ENCODE results near the gene HDAC5.

Gene HDAC5

DNA sequence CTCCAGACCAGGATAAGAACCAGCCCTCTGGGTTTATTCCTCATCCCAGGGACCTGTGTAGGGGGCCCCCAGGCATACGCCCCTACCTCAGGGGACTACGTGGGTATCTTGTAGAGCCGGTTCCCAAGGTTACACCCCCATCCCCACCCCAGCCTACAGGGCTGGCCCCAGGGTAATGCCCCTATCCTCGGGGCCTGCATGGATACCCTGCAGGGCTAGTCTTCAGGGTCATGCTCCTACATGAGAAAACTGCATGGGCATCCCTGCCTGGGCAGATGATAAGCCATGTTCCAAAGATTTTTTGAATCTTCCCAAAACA, 14.2 kb downstream of the HDAC5 start:
- DNase-seq (ENCODE audit: low read depth in 1 of 2, low spot score in 1 of 2) = no peak
- no peak overlapping the region for H3K27ac ChIP-seq (replicated peaks)
- H3K27me3 ChIP-seq (ENCODE audit: insufficient read depth, poor library complexity, severe bottlenecking) = no peaks in the 10 kb centered on the region
- TF ChIP-seq POLR2AphosphoS5 (IDR thresholded peaks at IDR 0.05; ENCODE audit: low read depth) = no peak
- no peak for TF ChIP-seq SPI1 (IDR thresholded peaks at IDR 0.05; ENCODE audit: borderline replicate concordance, low read depth)
- H3K4me3 ChIP-seq (replicated peaks; ENCODE audit: insufficient read depth, low read length) = no peak overlapping the region

DNA sequence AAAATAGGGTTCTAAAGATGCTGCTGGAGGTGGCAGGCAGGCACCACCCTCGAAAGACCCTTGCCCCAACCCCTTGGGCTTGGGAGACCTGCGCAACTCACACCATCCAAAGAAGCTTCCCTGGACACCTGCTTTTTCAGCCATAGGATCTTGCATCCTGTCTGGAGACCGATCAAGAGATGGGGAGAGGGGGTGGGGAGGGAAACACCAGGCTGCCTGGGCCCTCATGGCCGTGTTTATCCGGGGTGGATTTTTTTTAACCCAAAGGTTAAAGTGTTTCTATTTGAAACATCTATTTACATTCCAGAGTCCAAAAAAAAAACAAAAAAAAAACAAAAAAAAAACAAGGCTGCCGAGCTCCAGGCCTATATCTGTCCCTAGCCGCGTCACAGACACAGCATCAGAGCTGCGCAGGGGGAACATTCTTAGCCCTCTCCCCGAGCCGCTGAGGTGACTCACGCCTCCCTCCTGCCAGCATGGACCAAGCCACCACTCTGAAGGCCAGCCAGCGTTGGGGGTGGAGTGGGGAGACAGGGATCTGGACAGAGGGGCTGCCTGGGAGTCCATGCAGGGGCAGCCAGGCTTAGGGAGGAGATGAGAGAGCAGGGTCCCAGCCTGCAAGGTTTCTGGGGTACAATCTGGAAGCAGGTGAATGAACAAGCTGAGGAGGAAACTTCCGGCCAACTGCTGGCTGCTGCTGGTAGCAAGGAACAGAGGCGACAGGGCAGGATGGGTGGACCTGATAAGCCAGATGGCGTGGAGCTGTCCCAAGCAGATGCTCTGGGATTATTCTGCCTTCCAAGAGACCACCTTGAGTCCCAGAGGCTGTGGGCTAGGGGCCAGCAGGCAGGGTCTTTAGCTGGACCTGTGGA, 14.8 kb downstream of the HDAC5 start:
- DNase-seq (ENCODE audit: low read depth in 1 of 2, low spot score in 1 of 2) = no peak
- TF ChIP-seq SPI1 (IDR thresholded peaks at IDR 0.05; ENCODE audit: borderline replicate concordance, low read depth) (no peak), POLR2AphosphoS5 (IDR thresholded peaks at IDR 0.05; ENCODE audit: low read depth) (no peak), GABPA (IDR thresholded peaks at IDR 0.05; ENCODE audit: low read depth) (no peak)
- TF ChIP-seq, protein P1, sequence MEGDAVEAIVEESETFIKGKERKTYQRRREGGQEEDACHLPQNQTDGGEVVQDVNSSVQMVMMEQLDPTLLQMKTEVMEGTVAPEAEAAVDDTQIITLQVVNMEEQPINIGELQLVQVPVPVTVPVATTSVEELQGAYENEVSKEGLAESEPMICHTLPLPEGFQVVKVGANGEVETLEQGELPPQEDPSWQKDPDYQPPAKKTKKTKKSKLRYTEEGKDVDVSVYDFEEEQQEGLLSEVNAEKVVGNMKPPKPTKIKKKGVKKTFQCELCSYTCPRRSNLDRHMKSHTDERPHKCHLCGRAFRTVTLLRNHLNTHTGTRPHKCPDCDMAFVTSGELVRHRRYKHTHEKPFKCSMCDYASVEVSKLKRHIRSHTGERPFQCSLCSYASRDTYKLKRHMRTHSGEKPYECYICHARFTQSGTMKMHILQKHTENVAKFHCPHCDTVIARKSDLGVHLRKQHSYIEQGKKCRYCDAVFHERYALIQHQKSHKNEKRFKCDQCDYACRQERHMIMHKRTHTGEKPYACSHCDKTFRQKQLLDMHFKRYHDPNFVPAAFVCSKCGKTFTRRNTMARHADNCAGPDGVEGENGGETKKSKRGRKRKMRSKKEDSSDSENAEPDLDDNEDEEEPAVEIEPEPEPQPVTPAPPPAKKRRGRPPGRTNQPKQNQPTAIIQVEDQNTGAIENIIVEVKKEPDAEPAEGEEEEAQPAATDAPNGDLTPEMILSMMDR (IDR thresholded peaks at IDR 0.05; ENCODE audit: insufficient read depth, low read length) = no peak
- TF ChIP-seq, protein P2, sequence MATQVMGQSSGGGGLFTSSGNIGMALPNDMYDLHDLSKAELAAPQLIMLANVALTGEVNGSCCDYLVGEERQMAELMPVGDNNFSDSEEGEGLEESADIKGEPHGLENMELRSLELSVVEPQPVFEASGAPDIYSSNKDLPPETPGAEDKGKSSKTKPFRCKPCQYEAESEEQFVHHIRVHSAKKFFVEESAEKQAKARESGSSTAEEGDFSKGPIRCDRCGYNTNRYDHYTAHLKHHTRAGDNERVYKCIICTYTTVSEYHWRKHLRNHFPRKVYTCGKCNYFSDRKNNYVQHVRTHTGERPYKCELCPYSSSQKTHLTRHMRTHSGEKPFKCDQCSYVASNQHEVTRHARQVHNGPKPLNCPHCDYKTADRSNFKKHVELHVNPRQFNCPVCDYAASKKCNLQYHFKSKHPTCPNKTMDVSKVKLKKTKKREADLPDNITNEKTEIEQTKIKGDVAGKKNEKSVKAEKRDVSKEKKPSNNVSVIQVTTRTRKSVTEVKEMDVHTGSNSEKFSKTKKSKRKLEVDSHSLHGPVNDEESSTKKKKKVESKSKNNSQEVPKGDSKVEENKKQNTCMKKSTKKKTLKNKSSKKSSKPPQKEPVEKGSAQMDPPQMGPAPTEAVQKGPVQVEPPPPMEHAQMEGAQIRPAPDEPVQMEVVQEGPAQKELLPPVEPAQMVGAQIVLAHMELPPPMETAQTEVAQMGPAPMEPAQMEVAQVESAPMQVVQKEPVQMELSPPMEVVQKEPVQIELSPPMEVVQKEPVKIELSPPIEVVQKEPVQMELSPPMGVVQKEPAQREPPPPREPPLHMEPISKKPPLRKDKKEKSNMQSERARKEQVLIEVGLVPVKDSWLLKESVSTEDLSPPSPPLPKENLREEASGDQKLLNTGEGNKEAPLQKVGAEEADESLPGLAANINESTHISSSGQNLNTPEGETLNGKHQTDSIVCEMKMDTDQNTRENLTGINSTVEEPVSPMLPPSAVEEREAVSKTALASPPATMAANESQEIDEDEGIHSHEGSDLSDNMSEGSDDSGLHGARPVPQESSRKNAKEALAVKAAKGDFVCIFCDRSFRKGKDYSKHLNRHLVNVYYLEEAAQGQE (IDR thresholded peaks at IDR 0.05; ENCODE audit: insufficient replicate concordance, low read depth) = no peak

DNA sequence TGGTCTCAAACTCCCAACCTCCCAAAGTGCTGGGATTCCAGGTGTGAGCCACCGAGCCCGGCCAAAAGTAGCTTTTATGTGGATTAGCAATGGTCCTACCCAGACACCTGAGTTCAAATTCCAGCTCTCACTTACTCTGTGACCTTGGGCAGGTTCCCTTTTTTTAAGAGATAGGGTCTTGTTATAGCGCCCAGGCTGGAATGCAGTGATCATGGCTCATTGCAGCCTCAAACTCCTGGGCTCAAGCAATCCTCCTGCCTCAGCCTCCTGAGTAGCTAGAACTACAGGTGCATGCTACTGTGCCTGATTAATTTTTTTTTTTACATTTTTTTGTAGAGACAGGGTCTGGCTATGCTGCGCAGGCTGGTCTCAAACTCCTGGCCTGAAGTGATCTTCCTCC, 16.6 kb downstream of the HDAC5 start:
- Histone ChIP-seq H3K27me3 (ENCODE audit: insufficient read depth, poor library complexity, severe bottlenecking) (no peaks in the 10 kb centered on the region), H3K27ac (replicated peaks) (no peak overlapping the region), H3K4me3 (replicated peaks; ENCODE audit: insufficient read depth, low read length) (no peak overlapping the region)
- TF ChIP-seq GABPA (IDR thresholded peaks at IDR 0.05; ENCODE audit: low read depth) = no peak
- no peak for TF ChIP-seq POLR2AphosphoS5 (IDR thresholded peaks at IDR 0.05; ENCODE audit: low read depth)
- TF ChIP-seq, protein P1 (IDR thresholded peaks at IDR 0.05; ENCODE audit: insufficient read depth, low read length) = no peak
- DNase-seq (ENCODE audit: low read depth in 1 of 2, low spot score in 1 of 2) = no peak

More for the DNA sequence above, 14.8 kb downstream of the HDAC5 start:
- Histone ChIP-seq H3K4me3 (replicated peaks; ENCODE audit: insufficient read depth, low read length) (no peak overlapping the region), H3K27me3 (ENCODE audit: insufficient read depth, poor library complexity, severe bottlenecking) (no peaks in the 10 kb centered on the region), H3K27ac (replicated peaks) (no peak overlapping the region)

DNA sequence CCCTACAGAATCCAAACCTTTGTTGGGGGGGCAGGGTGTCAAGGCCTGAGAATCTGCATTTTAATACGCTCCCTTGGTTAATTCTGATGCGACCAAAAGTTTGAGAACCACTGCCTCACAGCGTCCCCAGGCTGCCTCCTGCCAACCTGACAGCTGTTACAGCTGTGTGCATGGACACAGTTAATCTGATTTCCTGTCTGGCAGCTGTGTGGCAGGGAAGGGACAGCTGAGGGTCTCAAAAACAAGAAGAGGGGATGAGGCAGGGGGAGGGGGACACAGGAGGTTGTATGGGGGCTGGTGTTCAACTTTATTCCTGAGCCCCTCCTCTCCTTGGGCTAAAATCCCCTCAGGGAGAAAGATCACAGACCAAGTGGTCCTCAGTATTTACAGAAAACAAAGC, 17.5 kb downstream of the HDAC5 start:
- no peak overlapping the region for H3K4me3 ChIP-seq (replicated peaks; ENCODE audit: insufficient read depth, low read length)
- TF ChIP-seq SPI1 (IDR thresholded peaks at IDR 0.05; ENCODE audit: borderline replicate concordance, low read depth) (no peak), GABPA (IDR thresholded peaks at IDR 0.05; ENCODE audit: low read depth) (no peak), POLR2AphosphoS5 (IDR thresholded peaks at IDR 0.05; ENCODE audit: low read depth) (no peak)
- TF ChIP-seq, protein P2 (IDR thresholded peaks at IDR 0.05; ENCODE audit: insufficient replicate concordance, low read depth) = no peak
- TF ChIP-seq, protein P1 (IDR thresholded peaks at IDR 0.05; ENCODE audit: insufficient read depth, low read length) = no peak

More for the DNA sequence above, 17.5 kb downstream of the HDAC5 start:
- H3K27me3 ChIP-seq (ENCODE audit: insufficient read depth, poor library complexity, severe bottlenecking) = no peaks in the 10 kb centered on the region
- no peak overlapping the region for H3K27ac ChIP-seq (replicated peaks)
- DNase-seq (ENCODE audit: low read depth in 1 of 2, low spot score in 1 of 2) = no peak
